Measurements from ENCODE around the gene AGMO.

The AGMO gene

GRCh38 chr7:15378494-15379145, 183.2 kb downstream of the AGMO start:
- no peak overlapping the region for H3K4me3 ChIP-seq (ENCODE audit: low read depth, low read length)
- TF ChIP-seq, protein P1, sequence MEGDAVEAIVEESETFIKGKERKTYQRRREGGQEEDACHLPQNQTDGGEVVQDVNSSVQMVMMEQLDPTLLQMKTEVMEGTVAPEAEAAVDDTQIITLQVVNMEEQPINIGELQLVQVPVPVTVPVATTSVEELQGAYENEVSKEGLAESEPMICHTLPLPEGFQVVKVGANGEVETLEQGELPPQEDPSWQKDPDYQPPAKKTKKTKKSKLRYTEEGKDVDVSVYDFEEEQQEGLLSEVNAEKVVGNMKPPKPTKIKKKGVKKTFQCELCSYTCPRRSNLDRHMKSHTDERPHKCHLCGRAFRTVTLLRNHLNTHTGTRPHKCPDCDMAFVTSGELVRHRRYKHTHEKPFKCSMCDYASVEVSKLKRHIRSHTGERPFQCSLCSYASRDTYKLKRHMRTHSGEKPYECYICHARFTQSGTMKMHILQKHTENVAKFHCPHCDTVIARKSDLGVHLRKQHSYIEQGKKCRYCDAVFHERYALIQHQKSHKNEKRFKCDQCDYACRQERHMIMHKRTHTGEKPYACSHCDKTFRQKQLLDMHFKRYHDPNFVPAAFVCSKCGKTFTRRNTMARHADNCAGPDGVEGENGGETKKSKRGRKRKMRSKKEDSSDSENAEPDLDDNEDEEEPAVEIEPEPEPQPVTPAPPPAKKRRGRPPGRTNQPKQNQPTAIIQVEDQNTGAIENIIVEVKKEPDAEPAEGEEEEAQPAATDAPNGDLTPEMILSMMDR (IDR thresholded peaks at IDR 0.05; ENCODE audit: insufficient read depth, low read depth, low read length, missing control alignments): no peak
- DNase-seq (ENCODE audit: low read depth): no peak

DNA sequence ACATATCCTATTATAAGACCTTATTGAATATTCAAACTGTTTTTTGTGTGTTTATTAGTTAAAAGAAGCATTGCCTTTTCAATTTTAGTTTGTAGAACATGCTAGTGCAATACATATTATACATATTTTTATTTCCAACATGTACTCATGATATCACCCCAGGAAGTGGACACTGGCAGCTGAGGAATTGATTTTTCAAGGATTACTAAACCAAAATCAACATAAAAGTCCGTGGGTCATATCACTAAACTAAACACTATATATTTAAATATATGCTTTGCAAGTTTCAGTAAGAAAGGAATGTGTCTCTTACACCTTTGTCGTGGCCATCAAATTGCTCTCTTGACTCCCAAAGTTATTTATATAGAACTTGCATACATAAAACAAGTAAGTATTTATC, 185.2 kb downstream of the AGMO start:
- no peak for DNase-seq (ENCODE audit: low read depth)
- H3K4me3 ChIP-seq (ENCODE audit: low read depth, low read length): no peak overlapping the region
- TF ChIP-seq, protein P1 (IDR thresholded peaks at IDR 0.05; ENCODE audit: insufficient read depth, low read depth, low read length, missing control alignments): no peak

GRCh38 chr7:15370441-15370840, 191.4 kb downstream of the AGMO start:
- TF ChIP-seq, protein P1 (IDR thresholded peaks at IDR 0.05; ENCODE audit: insufficient read depth, low read depth, low read length, missing control alignments): no peak
- H3K4me3 ChIP-seq (ENCODE audit: low read depth, low read length): no peak overlapping the region
- DNase-seq (ENCODE audit: low read depth): no peak

DNA sequence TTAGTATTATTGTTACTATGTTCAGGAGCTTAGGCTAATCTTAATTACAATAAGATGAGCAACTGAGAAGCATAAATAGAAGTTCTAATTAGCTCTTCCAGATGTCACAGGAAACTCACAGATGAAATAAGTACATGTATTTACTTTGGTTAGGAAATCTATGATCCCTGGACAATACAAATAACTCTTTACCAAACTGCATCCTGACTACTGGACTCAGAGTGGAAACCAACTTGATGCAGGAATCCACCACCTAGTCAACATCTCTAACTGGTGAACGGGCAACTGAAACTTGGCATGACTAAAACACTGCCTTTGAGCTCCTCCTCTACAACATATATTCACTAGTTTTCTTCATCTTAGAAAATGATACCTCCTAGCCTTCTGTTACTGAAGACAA, 193.2 kb downstream of the AGMO start:
- no peak for DNase-seq (ENCODE audit: low read depth)
- TF ChIP-seq, protein P1 (IDR thresholded peaks at IDR 0.05; ENCODE audit: insufficient read depth, low read depth, low read length, missing control alignments): no peak

DNA sequence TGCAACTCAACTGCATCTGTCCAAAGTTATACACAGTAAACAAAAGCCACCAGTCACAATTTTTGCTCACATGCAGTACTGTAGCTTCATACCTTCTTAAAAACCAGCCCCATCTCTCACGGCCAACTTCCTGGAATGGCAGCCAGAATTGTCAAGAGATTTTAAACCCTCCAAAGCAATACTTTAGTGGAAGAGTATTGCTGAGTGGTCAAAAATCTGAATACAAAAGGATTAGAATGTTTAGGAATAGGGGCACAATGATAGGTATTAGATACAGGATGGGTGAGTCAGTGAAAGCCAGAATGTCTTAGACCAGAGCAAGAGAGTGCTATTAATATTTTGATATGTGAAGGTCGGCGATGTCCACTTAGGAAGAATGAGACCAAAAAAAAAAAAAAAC, 193.9 kb downstream of the AGMO start:
- TF ChIP-seq, protein P1 (IDR thresholded peaks at IDR 0.05; ENCODE audit: insufficient read depth, low read depth, low read length, missing control alignments): no peak

More for the DNA sequence above, 193.2 kb downstream of the AGMO start:
- no peak overlapping the region for H3K4me3 ChIP-seq (ENCODE audit: low read depth, low read length)

DNA sequence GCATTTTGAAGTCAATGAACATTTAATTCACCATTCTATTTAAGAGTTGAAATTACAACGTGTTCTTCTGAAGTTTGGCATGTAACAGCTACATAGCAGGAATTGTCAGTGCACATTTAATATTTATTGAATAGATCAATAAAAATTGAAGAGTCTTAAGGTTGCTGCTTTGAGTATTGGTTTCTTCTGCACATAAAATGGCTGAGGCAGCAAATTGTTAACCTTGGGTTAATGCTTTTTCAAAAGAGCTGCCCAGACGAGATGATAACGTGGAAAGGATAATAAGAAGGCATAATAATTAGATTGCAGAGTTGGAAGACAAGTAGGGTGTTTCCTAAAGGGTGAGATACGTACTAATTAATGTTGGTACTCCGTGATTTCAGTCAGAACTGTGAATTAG, 203.7 kb downstream of the AGMO start:
- TF ChIP-seq, protein P1 (IDR thresholded peaks at IDR 0.05; ENCODE audit: insufficient read depth, low read depth, low read length, missing control alignments): no peak
- DNase-seq (ENCODE audit: low read depth): no peak

More for the DNA sequence above, 193.9 kb downstream of the AGMO start:
- no peak for DNase-seq (ENCODE audit: low read depth)
- H3K4me3 ChIP-seq (ENCODE audit: low read depth, low read length): no peak overlapping the region

More for the DNA sequence above, 203.7 kb downstream of the AGMO start:
- no peak overlapping the region for H3K4me3 ChIP-seq (ENCODE audit: low read depth, low read length)
